OCI-M2 (cell line): Measurements from ENCODE around the gene LMAN2L.

Experiments
- DNase-seq: peaks from one replicate; lab custom pipeline; 2025; ENCODE audit not compliant: unreplicated experiment; lab: John Stamatoyannopoulos, UW

Gene LMAN2L

GRCh38 chr2:96710985-96711384 lies 28.9 kb downstream of the LMAN2L start:
- DNase-seq, result no peak

GRCh38 chr2:96703021-96703751 lies 36.7 kb downstream of the LMAN2L start:
- no peak for DNase-seq

GRCh38 chr2:96702098-96702785 lies 37.6 kb downstream of the LMAN2L start:
- DNase-seq, result no peak

GRCh38 chr2:96701636-96702035 lies 38.2 kb downstream of the LMAN2L start:
- no peak for DNase-seq

DNA sequence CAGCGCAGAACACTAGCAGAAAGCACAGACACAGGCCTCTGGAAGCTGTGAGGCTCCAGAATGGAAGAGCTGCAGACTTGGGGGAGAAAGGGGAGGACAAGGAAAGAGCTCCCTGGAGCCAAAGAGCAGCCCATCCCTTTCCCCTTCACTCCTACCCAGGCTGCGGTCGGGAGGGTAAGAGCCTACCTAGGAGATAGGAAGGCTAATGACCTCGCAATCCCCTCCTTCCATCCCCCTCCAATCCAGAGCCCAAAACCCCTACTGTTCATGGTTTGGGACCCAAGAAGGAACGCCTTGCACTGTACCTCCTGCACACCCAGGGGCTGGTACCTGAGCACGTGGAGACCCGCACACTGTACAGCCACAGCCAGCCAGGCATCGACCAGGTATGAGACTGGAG lies 39.8 kb downstream of the LMAN2L start:
- no peak for DNase-seq

DNA sequence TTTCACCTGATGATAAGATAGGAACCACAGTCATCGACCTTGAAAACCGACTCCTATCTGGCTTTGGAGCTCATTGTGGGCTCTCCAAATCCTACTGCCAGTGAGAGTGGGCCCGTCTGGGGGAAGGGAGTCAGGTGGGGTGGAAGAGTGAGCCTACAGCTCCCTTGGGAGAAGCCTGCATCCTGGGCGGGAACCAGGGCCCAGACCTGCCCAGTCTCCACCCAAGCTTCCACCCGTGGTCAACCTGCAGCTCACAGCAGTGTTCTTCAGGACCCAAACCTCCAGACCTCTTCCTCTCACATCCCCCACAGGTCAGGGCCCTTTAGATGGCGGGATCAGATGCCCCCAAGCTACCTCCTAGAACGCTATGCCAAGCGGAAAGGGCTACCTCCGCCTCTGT lies 40.2 kb downstream of the LMAN2L start:
- no peak for DNase-seq

DNA sequence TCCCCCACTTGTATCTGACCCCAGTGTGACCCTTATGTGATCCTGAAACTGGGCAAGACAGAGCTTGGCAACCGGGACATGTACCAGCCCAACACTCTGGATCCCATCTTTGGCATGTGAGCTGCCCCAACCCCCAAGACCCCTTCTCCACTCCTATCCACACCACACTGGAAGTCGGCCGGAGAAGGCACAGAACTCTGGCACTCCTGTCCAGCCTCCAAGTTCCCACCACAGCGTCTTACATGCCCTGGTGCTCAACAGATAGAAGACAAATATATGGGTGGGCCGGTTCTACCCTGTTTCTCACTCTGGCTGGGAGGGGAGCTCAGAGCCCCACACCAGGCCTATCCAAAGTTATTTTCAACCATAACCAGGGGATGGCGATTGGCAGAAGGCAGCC lies 40.8 kb downstream of the LMAN2L start:
- no peak for DNase-seq

DNA sequence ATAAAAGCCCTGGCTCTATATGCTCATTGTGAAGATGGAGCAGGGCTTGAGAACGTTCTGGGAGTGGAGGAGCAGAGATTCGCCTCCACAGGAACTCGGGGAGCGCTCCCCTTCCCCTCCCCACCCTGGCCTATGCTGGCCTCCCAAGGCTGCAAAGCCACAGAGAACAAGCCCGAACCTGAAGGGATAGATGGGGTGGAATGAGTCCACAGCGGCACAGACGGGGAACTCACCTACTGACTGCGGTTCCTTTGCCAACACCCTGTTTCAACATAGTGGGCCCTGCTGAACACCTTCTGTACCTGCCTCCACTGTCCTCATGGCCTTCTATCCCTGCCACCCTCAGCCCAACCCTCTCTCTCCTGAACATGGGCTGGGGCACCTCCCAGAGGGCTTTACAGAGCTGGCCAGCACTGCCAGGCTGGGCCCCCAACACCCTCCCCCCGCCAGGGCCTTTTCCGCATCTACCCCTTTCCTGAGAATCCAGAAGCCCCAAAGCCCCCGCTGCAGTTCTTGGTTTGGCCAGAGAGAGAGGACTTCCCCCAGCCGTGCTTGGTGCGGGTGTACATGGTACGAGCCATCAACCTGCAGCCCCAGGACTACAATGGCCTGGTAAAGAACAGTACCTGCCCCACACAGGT lies 41.5 kb downstream of the LMAN2L start:
- DNase-seq, result no peak

DNA sequence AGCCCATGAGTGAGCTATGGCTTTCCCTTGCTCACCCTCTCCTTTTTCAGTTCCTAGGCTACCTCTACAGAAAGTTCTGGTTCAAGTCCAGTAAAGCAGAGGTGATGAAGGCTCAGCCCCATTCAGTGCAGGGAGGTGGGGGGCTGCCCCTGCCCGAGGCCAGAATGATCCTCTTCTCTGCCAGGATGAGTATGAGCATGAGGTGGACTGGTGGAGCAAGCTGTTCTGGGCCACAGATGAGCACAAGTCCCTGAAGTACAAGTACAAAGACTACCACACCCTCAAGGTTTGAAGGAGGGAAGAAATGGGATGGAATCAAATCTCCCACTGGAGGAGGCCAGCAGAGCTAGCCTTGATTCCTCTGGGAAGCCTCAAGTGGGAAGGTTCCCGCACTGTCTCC lies 42.4 kb downstream of the LMAN2L start:
- no peak for DNase-seq

GRCh38 chr2:96695602-96696001 lies 44.3 kb downstream of the LMAN2L start:
- no peak for DNase-seq

DNA sequence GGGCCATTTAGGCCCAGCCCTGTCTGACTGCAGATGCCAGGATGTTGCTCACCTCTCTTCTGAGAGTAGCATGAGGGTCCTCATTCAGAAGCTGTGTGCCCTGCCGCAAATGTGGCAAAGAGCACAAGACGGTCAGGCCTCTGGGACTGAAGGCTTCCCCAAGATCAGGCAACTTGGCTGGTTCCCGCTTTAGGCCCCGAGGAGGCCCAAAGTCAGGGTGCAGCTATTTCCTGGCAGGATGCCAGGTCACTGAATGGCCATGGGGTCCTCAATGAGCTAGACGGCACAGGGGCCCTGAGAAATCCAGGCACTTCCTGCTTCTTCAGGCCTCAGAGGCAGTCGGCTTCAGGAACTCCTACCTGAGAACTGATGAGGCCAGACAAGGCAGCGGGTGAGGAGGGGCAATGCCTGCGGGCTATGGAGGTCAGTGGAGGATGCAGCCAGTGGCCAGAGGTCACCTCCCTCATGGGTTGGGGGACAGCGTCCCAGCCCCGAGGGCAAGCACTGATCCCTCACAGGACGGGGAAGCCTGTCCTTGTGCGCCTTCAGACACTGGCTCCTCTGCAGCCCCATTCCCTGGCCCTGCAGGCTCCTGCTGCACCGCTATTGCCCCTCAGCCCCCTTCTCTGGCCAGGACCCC lies 44.9 kb downstream of the LMAN2L start:
- no peak for DNase-seq

DNA sequence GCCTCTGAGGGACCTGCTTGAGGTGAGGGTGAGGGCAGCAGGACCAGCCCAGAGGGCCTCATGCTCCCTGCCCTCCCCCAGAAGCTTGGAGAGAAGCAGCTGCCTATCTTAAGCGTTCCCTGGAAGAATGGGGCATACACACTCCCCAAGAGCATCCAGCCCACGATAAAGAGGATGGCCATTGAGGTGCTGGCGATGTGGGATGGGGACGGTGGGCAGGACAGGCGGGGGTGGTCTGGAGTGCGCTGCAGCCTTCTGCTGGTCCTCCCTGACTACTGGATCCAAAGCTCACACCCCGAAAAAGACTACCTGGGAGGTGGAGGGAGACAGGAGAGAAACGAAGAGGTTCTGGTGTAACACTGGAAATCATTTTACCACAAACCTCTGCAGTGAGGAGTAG lies 45.6 kb downstream of the LMAN2L start:
- DNase-seq, result no peak

GRCh38 chr2:96693286-96694200 lies 46.3 kb downstream of the LMAN2L start:
- no peak for DNase-seq

GRCh38 chr2:96692094-96692971 lies 47.5 kb downstream of the LMAN2L start:
- no peak for DNase-seq

- DNase-seq, result no peak
Measured at GRCh38 chr2:96691022-96691612, 48.7 kb downstream of the LMAN2L start.

DNA sequence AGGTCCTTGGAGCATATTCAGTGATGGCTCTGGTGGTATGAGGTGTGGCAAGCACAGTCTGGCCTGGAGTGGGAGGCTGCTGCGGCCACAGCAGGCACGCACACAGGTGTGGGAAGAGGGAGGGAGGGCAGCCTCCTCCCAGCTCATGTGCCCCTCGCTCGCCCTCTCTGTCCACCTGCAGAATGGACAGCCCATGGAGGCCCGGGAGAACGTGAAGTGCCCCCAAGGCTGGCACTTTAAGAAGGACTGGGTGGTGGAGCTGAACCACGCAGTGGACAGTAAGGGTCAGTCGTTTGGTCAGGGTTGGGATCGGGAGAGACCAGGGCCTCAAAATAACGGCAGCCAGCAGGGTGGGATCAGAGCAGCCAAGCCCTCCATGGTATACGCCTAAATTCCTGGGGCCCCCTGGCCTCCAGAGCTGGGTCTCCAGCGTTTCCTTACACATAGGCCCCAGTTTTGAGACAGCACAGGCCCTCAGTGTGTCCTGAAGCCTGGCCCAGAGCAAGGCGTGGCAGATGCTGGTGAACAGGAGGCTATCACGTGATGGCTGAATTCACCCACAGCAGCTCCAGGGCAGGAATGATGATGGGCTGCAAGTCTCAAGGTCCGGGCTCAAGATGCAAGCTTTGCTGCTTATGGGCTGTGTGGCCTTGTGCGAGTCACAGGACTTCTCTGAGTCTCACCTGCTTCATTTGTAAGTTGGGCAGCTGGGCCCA lies 49.4 kb downstream of the LMAN2L start:
- DNase-seq, result no peak

DNA sequence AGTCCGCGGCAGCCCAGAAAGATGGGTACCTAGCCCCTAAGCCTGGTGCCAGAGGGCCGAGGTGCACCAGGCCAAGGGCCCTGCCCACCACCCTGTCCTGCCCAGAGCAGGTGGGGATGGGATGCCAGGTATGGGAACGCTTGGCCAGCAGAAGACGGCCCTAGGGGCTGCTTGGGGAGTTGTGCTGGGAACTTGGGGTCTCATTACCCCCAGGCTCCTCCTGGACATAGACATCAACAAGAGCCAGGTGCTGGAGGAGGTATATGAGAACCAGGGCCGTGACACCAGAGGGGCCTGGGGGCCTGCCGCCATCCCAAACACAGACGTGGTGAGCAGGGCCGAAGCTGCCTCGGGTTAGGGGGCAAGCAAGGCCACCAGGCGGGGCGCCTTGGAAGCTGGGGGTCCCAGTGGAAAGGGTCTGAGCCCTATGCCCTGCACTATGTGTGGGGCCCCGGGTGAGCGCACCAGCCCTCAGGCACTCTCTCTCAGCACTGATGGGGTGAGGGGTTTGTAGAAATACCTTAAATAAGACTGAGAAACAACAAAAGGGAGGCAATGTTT lies 50.4 kb downstream of the LMAN2L start:
- no peak for DNase-seq

DNA sequence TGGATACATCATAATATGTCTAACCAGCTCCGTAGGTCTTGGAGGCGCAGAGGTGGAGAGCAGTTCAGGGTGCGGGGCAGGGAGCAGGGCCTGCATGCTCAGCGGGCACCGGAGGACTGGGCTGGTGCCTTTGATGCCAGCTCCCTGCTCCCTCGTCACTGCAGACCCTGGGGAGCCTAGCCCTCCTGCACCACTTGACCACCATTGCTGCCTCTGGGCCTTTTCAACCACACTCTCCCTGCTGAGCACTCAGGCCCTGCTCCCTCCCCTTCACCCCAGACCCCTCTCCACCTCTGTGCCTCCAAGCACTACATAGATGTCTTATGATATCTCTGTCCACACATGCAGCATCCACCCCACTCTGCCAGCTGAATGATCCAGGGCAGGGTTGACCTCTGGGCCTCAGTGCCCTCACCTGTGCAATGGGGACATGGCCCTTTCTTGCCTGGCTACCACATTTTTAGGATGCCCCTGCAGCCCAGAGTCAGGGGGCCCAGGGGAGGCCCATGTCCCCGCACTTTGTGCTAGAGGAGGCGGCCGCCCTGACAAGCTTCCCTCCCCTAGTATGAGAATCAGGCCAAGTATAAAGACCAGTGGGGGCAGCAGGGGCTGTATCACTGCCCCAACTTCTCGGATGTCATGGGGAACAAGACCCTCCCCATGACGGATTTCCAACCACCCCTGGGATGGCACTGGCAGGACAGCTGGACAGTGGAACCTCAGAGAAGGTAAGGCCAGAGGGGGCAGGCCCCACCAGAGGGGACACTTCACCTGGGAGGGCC lies 51.0 kb downstream of the LMAN2L start:
- DNase-seq, result no peak
